NCI-H128 (cell line): ENCODE data around the gene MARCO.

Experiments used
- DNase-seq: peaks from one replicate; lab custom pipeline; 2025; ENCODE audit not compliant: unreplicated experiment; lab: John Stamatoyannopoulos, UW

Gene MARCO

GRCh38 chr2:118973542-118973951, 31.6 kb downstream of the MARCO start:
- DNase-seq: no peak

GRCh38 chr2:118974103-118974993, 32.4 kb downstream of the MARCO start:
- DNase-seq: no peak

GRCh38 chr2:118975133-118975532, 33.1 kb downstream of the MARCO start:
- no peak for DNase-seq

- DNase-seq: no peak
These were observed 36.1 kb downstream of the MARCO start for GRCh38 chr2:118978064-118978463.

- no peak for DNase-seq
These were observed 37.3 kb downstream of the MARCO start for GRCh38 chr2:118979152-118979861.

- DNase-seq: no peak
These were observed 38.0 kb downstream of the MARCO start for GRCh38 chr2:118980022-118980421.

GRCh38 chr2:118980573-118980972, 38.6 kb downstream of the MARCO start:
- DNase-seq: no peak

GRCh38 chr2:118981632-118982031, 39.6 kb downstream of the MARCO start:
- no peak for DNase-seq

- no peak for DNase-seq
These were observed 40.0 kb downstream of the MARCO start for GRCh38 chr2:118982039-118982438.

GRCh38 chr2:118983133-118983532, 41.1 kb downstream of the MARCO start:
- DNase-seq: no peak

GRCh38 chr2:118983915-118984314, 41.9 kb downstream of the MARCO start:
- no peak for DNase-seq

- no peak for DNase-seq
These were observed 44.7 kb downstream of the MARCO start for GRCh38 chr2:118986738-118987137.

GRCh38 chr2:118987886-118988285, 45.9 kb downstream of the MARCO start:
- no peak for DNase-seq

- no peak for DNase-seq
These were observed 46.7 kb downstream of the MARCO start for GRCh38 chr2:118988706-118989105.

GRCh38 chr2:118989481-118989880, 47.5 kb downstream of the MARCO start:
- DNase-seq: no peak

- DNase-seq: no peak
These were observed 49.0 kb downstream of the MARCO start for GRCh38 chr2:118990757-118991545.

GRCh38 chr2:118991554-118991953, 49.6 kb downstream of the MARCO start:
- no peak for DNase-seq

GRCh38 chr2:118992740-118993391, 50.9 kb downstream of the MARCO start:
- no peak for DNase-seq

- DNase-seq: no peak
These were observed 51.4 kb downstream of the MARCO start for GRCh38 chr2:118993392-118993752.

- no peak for DNase-seq
These were observed 52.2 kb downstream of the MARCO start for GRCh38 chr2:118994172-118994700.

- DNase-seq: no peak
These were observed 52.8 kb downstream of the MARCO start for GRCh38 chr2:118994778-118995177.
